C4-2B (cell line): ENCODE data around the gene PHOSPHO2.

ENCODE experiments used
- CTCF ChIP-seq: fragments of 450-650 bp; conservative IDR thresholded peaks from 2 replicates; pipeline ENCODE4 v1.5.1; 2017; ENCODE audit warnings: mild to moderate bottlenecking
- ZFX ChIP-seq: fragments of 450-650 bp; IDR thresholded peaks from 2 replicates; pipeline ENCODE4 v1.6.1; 2017

- no peak for TF ChIP-seq CTCF
- TF ChIP-seq ZFX = no peak
These were observed 33.0 kb upstream of the PHOSPHO2 start for GRCh38 chr2:169661265-169661664.
